Activated naive CD8-positive, alpha-beta T cell (primary cell): ENCODE measurements around the gene NAA50.

ENCODE experiments used
- H3K27ac Mint-ChIP-seq: one replicate; pipeline ENCODE4 v1.8.0; 2021; ENCODE audit warnings: mixed read lengths
- H3K27me3 Mint-ChIP-seq: one replicate; pipeline ENCODE4 v1.8.0; 2021; ENCODE audit warnings: mixed read lengths
- H3K36me3 Mint-ChIP-seq: one replicate; pipeline ENCODE4 v1.8.0; 2021; ENCODE audit warnings: mixed read lengths
- H3K4me1 Mint-ChIP-seq: one replicate; pipeline ENCODE4 v1.8.0; 2021; ENCODE audit warnings: low read depth, mixed read lengths
- H3K4me3 Mint-ChIP-seq: one replicate; pipeline ENCODE4 v1.8.0; 2021; ENCODE audit warnings: mild to moderate bottlenecking, mixed read lengths
- H3K9me3 Mint-ChIP-seq: one replicate; pipeline ENCODE4 v1.8.0; 2021; ENCODE audit warnings: low read depth, mixed read lengths

Gene NAA50

GRCh38 chr3:113751141-113751540, 5.1 kb upstream of the NAA50 start:
- Mint-ChIP-seq H3K36me3 (no peaks in the 10 kb centered on the region), H3K27ac (no peak overlapping the region), H3K4me1 (peaks cover 36% of the 10 kb centered on the region), H3K27me3 (no peaks in the 10 kb centered on the region), H3K9me3 (no peaks in the 10 kb centered on the region), H3K4me3 (no peak overlapping the region)

- H3K4me3 Mint-ChIP-seq, result peak overlapping the region; percentile 95
- no peaks in the 10 kb centered on the region for H3K9me3 Mint-ChIP-seq
- H3K27me3 Mint-ChIP-seq, result no peaks in the 10 kb centered on the region
- peaks cover 5% of the 10 kb centered on the region for H3K36me3 Mint-ChIP-seq
- peaks cover 55% of the 10 kb centered on the region for H3K4me1 Mint-ChIP-seq
- H3K27ac Mint-ChIP-seq, result peak overlapping the region; percentile 100
These were observed 1.4 kb upstream of the NAA50 start for GRCh38 chr3:113747283-113748046.

- peaks cover 60% of the 10 kb centered on the region for H3K4me1 Mint-ChIP-seq
- peaks cover 5% of the 10 kb centered on the region for H3K36me3 Mint-ChIP-seq
- no peaks in the 10 kb centered on the region for H3K9me3 Mint-ChIP-seq
- H3K4me3 Mint-ChIP-seq, result peak within 1 kb of the TSS; percentile 95
- H3K27me3 Mint-ChIP-seq, result no peaks in the 10 kb centered on the region
- H3K27ac Mint-ChIP-seq, result peak within 1 kb of the TSS; percentile 100
These were observed 666 bp upstream of the NAA50 start, which contains the start of gene ATP6V1A for GRCh38 chr3:113746548-113747282. ATP6V1A (plus strand) TSS chr3:113747035; CDS start chr3:113778754, 31,719 bp downstream.

- Mint-ChIP-seq H3K4me1 (peaks cover 70% of the 10 kb centered on the region), H3K36me3 (peaks cover 5% of the 10 kb centered on the region), H3K27me3 (no peaks in the 10 kb centered on the region), H3K9me3 (no peaks in the 10 kb centered on the region), H3K27ac (peak overlapping the region; percentile 95), H3K4me3 (peak overlapping the region; percentile 95)
These were observed 901 bp downstream of the NAA50 start for GRCh38 chr3:113744941-113745755.

- Mint-ChIP-seq H3K4me3 (peak overlapping the region; percentile 95), H3K27ac (no peak overlapping the region), H3K4me1 (peaks cover 62% of the 10 kb centered on the region), H3K36me3 (peaks cover 5% of the 10 kb centered on the region), H3K27me3 (no peaks in the 10 kb centered on the region), H3K9me3 (no peaks in the 10 kb centered on the region)
These were observed 2.9 kb downstream of the NAA50 start for GRCh38 chr3:113743006-113743630.

- H3K4me3 Mint-ChIP-seq, result peak overlapping the region; percentile 23
- H3K27me3 Mint-ChIP-seq, result no peaks in the 10 kb centered on the region
- no peak overlapping the region for H3K27ac Mint-ChIP-seq
- H3K36me3 Mint-ChIP-seq, result peaks cover 5% of the 10 kb centered on the region
- H3K4me1 Mint-ChIP-seq, result peaks cover 66% of the 10 kb centered on the region
- H3K9me3 Mint-ChIP-seq, result no peaks in the 10 kb centered on the region
These were observed 4.4 kb downstream of the NAA50 start for GRCh38 chr3:113741620-113742019.

- no peaks in the 10 kb centered on the region for H3K9me3 Mint-ChIP-seq
- peaks cover 5% of the 10 kb centered on the region for H3K36me3 Mint-ChIP-seq
- H3K4me3 Mint-ChIP-seq, result peak overlapping the region; percentile 48
- no peaks in the 10 kb centered on the region for H3K27me3 Mint-ChIP-seq
- peak overlapping the region; percentile 0 for H3K27ac Mint-ChIP-seq
- peaks cover 68% of the 10 kb centered on the region for H3K4me1 Mint-ChIP-seq
These were observed 5.0 kb downstream of the NAA50 start for GRCh38 chr3:113741086-113741485.

- H3K27me3 Mint-ChIP-seq, result no peaks in the 10 kb centered on the region
- peaks cover 65% of the 10 kb centered on the region for H3K4me1 Mint-ChIP-seq
- H3K4me3 Mint-ChIP-seq, result no peak overlapping the region
- H3K27ac Mint-ChIP-seq, result peak overlapping the region; percentile 88
- H3K36me3 Mint-ChIP-seq, result no peaks in the 10 kb centered on the region
- H3K9me3 Mint-ChIP-seq, result no peaks in the 10 kb centered on the region
These were observed 9.4 kb downstream of the NAA50 start for GRCh38 chr3:113736548-113737089.

GRCh38 chr3:113731694-113732093, 14.4 kb downstream of the NAA50 start:
- Mint-ChIP-seq H3K9me3 (no peaks in the 10 kb centered on the region), H3K27ac (no peak overlapping the region), H3K27me3 (no peaks in the 10 kb centered on the region), H3K4me1 (peaks cover 46% of the 10 kb centered on the region), H3K4me3 (no peak overlapping the region), H3K36me3 (peaks cover 3% of the 10 kb centered on the region)

GRCh38 chr3:113730550-113730949, 15.5 kb downstream of the NAA50 start:
- Mint-ChIP-seq H3K36me3 (peaks cover 3% of the 10 kb centered on the region), H3K4me3 (no peak overlapping the region), H3K27me3 (no peaks in the 10 kb centered on the region), H3K27ac (no peak overlapping the region), H3K4me1 (peaks cover 41% of the 10 kb centered on the region), H3K9me3 (no peaks in the 10 kb centered on the region)

- no peak overlapping the region for H3K4me3 Mint-ChIP-seq
- H3K27me3 Mint-ChIP-seq, result no peaks in the 10 kb centered on the region
- peaks cover 36% of the 10 kb centered on the region for H3K4me1 Mint-ChIP-seq
- peaks cover 3% of the 10 kb centered on the region for H3K36me3 Mint-ChIP-seq
- H3K27ac Mint-ChIP-seq, result no peak overlapping the region
- H3K9me3 Mint-ChIP-seq, result no peaks in the 10 kb centered on the region
These were observed 17.4 kb downstream of the NAA50 start for GRCh38 chr3:113728661-113729060.

GRCh38 chr3:113721636-113722035, 24.4 kb downstream of the NAA50 start:
- no peak overlapping the region for H3K27ac Mint-ChIP-seq
- H3K4me1 Mint-ChIP-seq, result peaks cover 22% of the 10 kb centered on the region
- H3K4me3 Mint-ChIP-seq, result no peak overlapping the region
- peaks cover 9% of the 10 kb centered on the region for H3K36me3 Mint-ChIP-seq
- H3K27me3 Mint-ChIP-seq, result no peaks in the 10 kb centered on the region
- no peaks in the 10 kb centered on the region for H3K9me3 Mint-ChIP-seq

- peaks cover 19% of the 10 kb centered on the region for H3K4me1 Mint-ChIP-seq
- H3K4me3 Mint-ChIP-seq, result no peak overlapping the region
- peaks cover 9% of the 10 kb centered on the region for H3K36me3 Mint-ChIP-seq
- no peaks in the 10 kb centered on the region for H3K27me3 Mint-ChIP-seq
- H3K9me3 Mint-ChIP-seq, result no peaks in the 10 kb centered on the region
- no peak overlapping the region for H3K27ac Mint-ChIP-seq
These were observed 26.3 kb downstream of the NAA50 start for GRCh38 chr3:113719758-113720157.

- H3K4me1 Mint-ChIP-seq, result peaks cover 18% of the 10 kb centered on the region
- no peaks in the 10 kb centered on the region for H3K27me3 Mint-ChIP-seq
- H3K36me3 Mint-ChIP-seq, result peaks cover 9% of the 10 kb centered on the region
These were observed 26.8 kb downstream of the NAA50 start for GRCh38 chr3:113719294-113719693.

More at GRCh38 chr3:113719294-113719693, 26.8 kb downstream of the NAA50 start:
- Mint-ChIP-seq H3K9me3 (no peaks in the 10 kb centered on the region), H3K4me3 (no peak overlapping the region), H3K27ac (no peak overlapping the region)
